HepG2 (cell line): ENCODE data around the gene HOXA13. TPM values are rescaled to one million over a fixed set of nuclear protein-coding genes. Genes with fewer than 3 reads are reported as not detected.
A peak's percentile ranks its signal among the peaks of the same experiment; 100 is the strongest.

Experiments used
- ATAC-seq: fragments of 200-7000 bp; cut with Tn5 transposase; 3 replicates; pipeline ENCODE4 v1.9.1; 2020; ENCODE audit warnings: mild to moderate bottlenecking, moderate library complexity
- BruUV-seq: library from RNA; stranded (reverse); fragments of 400-500 nt; replicated peaks from 2 replicates; lab custom pipeline; 2021; lab: Mats Ljungman, UMichigan
- CTCF ChIA-PET: fragments of 300-600 bp; formaldehyde crosslinking; extraction: SDS; loops from one replicate; lab custom pipeline; 2021; ENCODE audit warnings: low total read pairs, inconsistent platforms, low intra/inter-chr PET ratio; lab: Yijun Ruan, JAX
- POLR2A ChIA-PET: fragments of 350-600 bp; sonication (Branson Sonifier 250); formaldehyde crosslinking; loops from one replicate; lab custom pipeline; 2020; ENCODE audit warnings: antibody characterized with exemption, inconsistent platforms; lab: Yijun Ruan, JAX
- DNase-seq: peaks from one replicate; pipeline ENCODE4 v3.0.0-alpha.2; 2015; ENCODE audit warnings: low spot score
- FAIRE-seq: peaks from 3 replicates; lab custom pipeline; 2011; peaks lifted over from hg19 to GRCh38; lab: Jason Lieb, UNC
- H2AFZ ChIP-seq: one replicate; pipeline ENCODE4 v1.6.1; 2011; ENCODE audit warnings: low read length, inconsistent platforms
- H3K27ac ChIP-seq: fragments of 300-600 bp; 3 replicates; pipeline ENCODE4 v1.8.0; 2011; ENCODE audit warnings: mixed run types, mild to moderate bottlenecking, mixed read lengths, low read length, inconsistent platforms; ENCODE audit not compliant: insufficient read depth; ENCODE audit errors: extremely low read length
- H3K27me3 ChIP-seq, 2 experiments: fragments of 200-600 bp in 1 of 2; 2 replicates in 1 of 2; 3 replicates in 1 of 2; pipeline versions ENCODE4 v1.6.0 to v1.8.0; 2011; ENCODE audit warnings: low read length in 2 of 2, mild to moderate bottlenecking in 2 of 2, moderate library complexity in 2 of 2, inconsistent platforms in 1 of 2; ENCODE audit not compliant: insufficient read depth in 2 of 2, control insufficient read depth in 1 of 2
- H3K36me3 ChIP-seq, 2 experiments: fragments of 200-600 bp in 1 of 2; replicated peaks in 1 of 2; 2 replicates in 1 of 2; 3 replicates in 1 of 2; pipeline versions ENCODE4 v1.5.1 to v1.8.0; 2011; ENCODE audit warnings: low read length in 2 of 2, inconsistent platforms in 1 of 2; ENCODE audit not compliant: insufficient read depth in 2 of 2, control insufficient read depth in 1 of 2
- H3K4me1 ChIP-seq: 2 replicates; pipeline ENCODE4 v1.5.1; 2012; ENCODE audit warnings: low read length, inconsistent platforms; ENCODE audit not compliant: insufficient read depth
- H3K4me2 ChIP-seq: 2 replicates; pipeline ENCODE4 v1.6.0; 2011; ENCODE audit warnings: low read depth, low read length, inconsistent platforms
- H3K4me3 ChIP-seq, 3 experiments: fragments of 200-600 bp in 1 of 3; sonication (generic), shearing (Covaris generic) in 1 of 3; replicated peaks in 1 of 3; 2 replicates each; pipeline ENCODE4 v1.5.1; 2011 to 2016; ENCODE audit warnings: low read length in 3 of 3, inconsistent platforms in 2 of 3, low read depth in 2 of 3, mild to moderate bottlenecking in 2 of 3, control low read depth in 1 of 3, mixed read lengths in 1 of 3; ENCODE audit not compliant: insufficient read depth in 1 of 3
- H3K79me2 ChIP-seq: one replicate; pipeline ENCODE4 v1.6.1; 2011; ENCODE audit warnings: low read length, inconsistent platforms; ENCODE audit not compliant: insufficient read depth
- H3K9ac ChIP-seq: 2 replicates; pipeline ENCODE4 v1.6.0; 2011; ENCODE audit warnings: mild to moderate bottlenecking, low read depth, low read length, inconsistent platforms; ENCODE audit not compliant: insufficient read depth
- H3K9me3 ChIP-seq: 2 replicates; pipeline ENCODE4 v1.5.1; 2012; ENCODE audit warnings: mild to moderate bottlenecking, low read length
- H4K20me1 ChIP-seq: 2 replicates; pipeline ENCODE4 v1.6.0; 2011; ENCODE audit warnings: inconsistent platforms, mild to moderate bottlenecking, low read length, moderate library complexity; ENCODE audit not compliant: insufficient read depth
- DMTF1 ChIP-seq: sonication (generic); formaldehyde crosslinking; IDR thresholded peaks from 2 replicates; pipeline ENCODE4 v1.4.0; 2020; ENCODE audit warnings: mild to moderate bottlenecking, missing genetic modification reagents
- IRF1 ChIP-seq: sonication (generic); formaldehyde crosslinking; IDR thresholded peaks from 2 replicates; pipeline ENCODE4 v1.4.0; 2020; ENCODE audit warnings: low read depth, mild to moderate bottlenecking, missing genetic modification reagents
- KMT2A ChIP-seq: sonication (generic); formaldehyde crosslinking; IDR thresholded peaks from 2 replicates; pipeline ENCODE4 v1.4.0; 2020; ENCODE audit warnings: missing genetic modification reagents
- MEF2D ChIP-seq: sonication (generic); formaldehyde crosslinking; IDR thresholded peaks from 2 replicates; pipeline ENCODE4 v1.5.1; 2020; ENCODE audit warnings: mild to moderate bottlenecking, missing genetic modification reagents
- MLX ChIP-seq: IDR thresholded peaks from 2 replicates; pipeline ENCODE4 v1.6.1; 2016
- SNAI1 ChIP-seq: sonication (generic); formaldehyde crosslinking; IDR thresholded peaks from 2 replicates; pipeline ENCODE4 v1.5.0; 2020; ENCODE audit warnings: mild to moderate bottlenecking, missing genetic modification reagents, borderline replicate concordance
- ZNF225 ChIP-seq: sonication (generic); formaldehyde crosslinking; IDR thresholded peaks from 2 replicates; pipeline ENCODE4 v1.4.0; 2020; ENCODE audit warnings: mild to moderate bottlenecking, missing genetic modification reagents
- ZNF280B ChIP-seq: sonication (generic); formaldehyde crosslinking; IDR thresholded peaks from 2 replicates; pipeline ENCODE4 v1.5.0; 2020; ENCODE audit warnings: missing genetic modification reagents, mild to moderate bottlenecking, borderline replicate concordance
- ZNF530 ChIP-seq: sonication (generic); formaldehyde crosslinking; IDR thresholded peaks from 2 replicates; pipeline ENCODE4 v1.5.0; 2020; ENCODE audit warnings: low read depth, mild to moderate bottlenecking, missing genetic modification reagents
- WGBS: methylation state at CpG from one replicate; pipeline ENCODE4 v1.1.6; 2017; ENCODE audit warnings: low lambda C conversion rate; 5-methylcytosine and 5-hydroxymethylcytosine counted together
- in situ Hi-C: cut with HindIII; loops from 2 replicates; pipeline ENCODE4 v1.10.0; 2017; ENCODE audit warnings: low pct_unique_long_range_greater_than_20kb; ENCODE audit not compliant: extremely low pct_ligation_motif_present
- intact Hi-C: fragments of 100-400 bp; cut with micrococcal nuclease; formaldehyde crosslinking; loops from one replicate; pipeline ENCODE4 v1.10.0; 2022; ENCODE audit not compliant: unreplicated experiment
- polyA plus RNA-seq, 8 experiments: library from polyadenylated mRNA; depleted of rRNA in 3 of 8; stranded (reverse) in 7 of 8; unstranded in 1 of 8; fragments of >200 nt; fragmentation: Illumina TruSeq in 4 of 8; extraction: Trizol in 4 of 8; gene quantifications; 2 replicates each; pipeline versions ENCODE4 v1.2.1 to v1.2.3, GENCODE V29; 2011 to 2016; ENCODE audit warnings: low read depth in 4 of 8, missing spikeins in 1 of 8, mixed read lengths in 1 of 8; ENCODE audit not compliant: insufficient read depth in 1 of 8
- total RNA-seq, 5 experiments: library from RNA; depleted of rRNA; stranded (reverse); fragments of >200 nt; fragmentation: Illumina TruSeq; extraction: Trizol; gene quantifications; 2 replicates each; pipeline ENCODE4 v1.2.3, GENCODE V29; 2016; ENCODE audit warnings: low read depth in 1 of 5

Gene HOXA13
- total and polyA plus RNA-seq, 2 of the 13 experiments (the other 11 are each of a cell fraction or from before 2014, with no cell fraction given), result 0.01 to 0.04 TPM

GRCh38 chr7:27165089-27165995 lies 34.5 kb downstream of the HOXA13 start, which contains the start of gene HOXA9:
HOXA9 (minus strand) TSS chr7:27165537; CDS start chr7:27165457, 80 bp downstream.
- no peak for TF ChIP-seq ZNF280B
- no peak for TF ChIP-seq MLX (CRISPR knock-in tag)
- no peak for TF ChIP-seq ZNF530
- TF ChIP-seq ZNF225 (CRISPR knock-in tag), result no peak
- TF ChIP-seq DMTF1 (CRISPR knock-in tag), result no peak
- no peak for TF ChIP-seq MEF2D (CRISPR knock-in tag)
- TF ChIP-seq KMT2A (CRISPR knock-in tag), result no peak
- no peak for TF ChIP-seq IRF1
- TF ChIP-seq SNAI1 (CRISPR knock-in tag), result no peak
- CTCF ChIA-PET, result no interaction called here
- POLR2A ChIA-PET, result no interaction called here
- Histone ChIP-seq H3K4me3 (peak within 1 kb of the TSS in 2 of 3 experiments; percentile 44 to 63; a peak in 3 of 6 replicates), H3K9me3 (no peaks in the 10 kb centered on the region), H3K27me3 (peaks cover 2 to 48% of the 10 kb centered on the region in 2 experiments), H2AFZ (no peak within 1 kb of the TSS), H3K9ac (no peak within 1 kb of the TSS), H3K4me1 (0 out of 2 replicates have a peak, but pooled peaks cover 3% of the 10 kb centered on the region), H3K4me2 (peak within 1 kb of the TSS; percentile 55; the same call in 1 of the 2 replicates), H3K36me3 (no peaks in the 10 kb centered on the region), H3K27ac (no peak within 1 kb of the TSS), H3K79me2 (no peaks in the 10 kb centered on the region), H4K20me1 (no peaks in the 10 kb centered on the region)
- intact Hi-C loops (no loop called here), in situ Hi-C loops (loop anchor here (25.0 kb wide), 1 partner anchor 1078 kb away; no protein-coding TSS in a partner anchor)
- ATAC-seq, result no peak
- WGBS, result 87% methylated on average over 59 of the region's 82 CpGs
- no peak for FAIRE-seq
- no TSS peak for BruUV-seq
- DNase-seq, result no peak
